ENCODE results near the gene UBA5. TPM values are rescaled to one million over a fixed set of nuclear protein-coding genes. Genes with fewer than 3 reads are reported as not detected.
A peak's percentile ranks its signal among the peaks of the same experiment; 100 is the strongest.

The UBA5 gene
- total and polyA plus RNA-seq, 2 of the 13 experiments (the other 11 are each of a cell fraction or from before 2014, with no cell fraction given), result 30.2 to 46.8 TPM

GRCh38 chr3:132659365-132660051 is 621 bp upstream of the UBA5 start, which contains the start of gene ACAD11 (continued):
- TF ChIP-seq ZXDC (CRISPR knock-in tag; IDR thresholded peaks at IDR 0.05), result no peak
- TF ChIP-seq ZNF230 (CRISPR knock-in tag; IDR thresholded peaks at IDR 0.05), result no peak
- TF ChIP-seq ZBTB34 (CRISPR knock-in tag; IDR thresholded peaks at IDR 0.05), result no peak
- TF ChIP-seq ZNF383 (CRISPR knock-in tag; IDR thresholded peaks at IDR 0.05; ENCODE audit: borderline replicate concordance), result 0 out of 2 replicates have a peak, but pooled peaks have one; percentile 32
- no peak for TF ChIP-seq LCORL (IDR thresholded peaks at IDR 0.05)
- peak; percentile 35 for TF ChIP-seq LCORL (CRISPR knock-in tag; IDR thresholded peaks at IDR 0.05)
- 0 out of 2 replicates have a peak, but pooled peaks have one; percentile 38 for TF ChIP-seq ZNF503 (CRISPR knock-in tag; IDR thresholded peaks at IDR 0.05)
- no peak for TF ChIP-seq RBAK (CRISPR knock-in tag; IDR thresholded peaks at IDR 0.05)
- TF ChIP-seq ZBTB43 (CRISPR knock-in tag; conservative IDR thresholded peaks at IDR 0.05), result no peak; the same call in 1 of the 2 replicates
- TF ChIP-seq HOXA5 (CRISPR knock-in tag; IDR thresholded peaks at IDR 0.05), result no peak; the same call in 1 of the 2 replicates
- TF ChIP-seq ZNF441 (CRISPR knock-in tag; IDR thresholded peaks at IDR 0.05; ENCODE audit: borderline replicate concordance), result 0 out of 2 replicates have a peak, but pooled peaks have one; percentile 33
- 0 out of 2 replicates have a peak, but pooled peaks have one; percentile 7 for TF ChIP-seq ARID5B (CRISPR knock-in tag; IDR thresholded peaks at IDR 0.05)
- TF ChIP-seq SRSF1 (optimal IDR thresholded peaks at IDR 0.05; ENCODE audit: low read depth, low read length), result peak; percentile 3
- TF ChIP-seq MTERF4 (CRISPR knock-in tag; IDR thresholded peaks at IDR 0.05), result 0 out of 2 replicates have a peak, but pooled peaks have one; percentile 32
- no peak for TF ChIP-seq PHB2 (IDR thresholded peaks at IDR 0.05; ENCODE audit: partially characterized antibody)
- no peak for TF ChIP-seq ZNF672 (CRISPR knock-in tag; IDR thresholded peaks at IDR 0.05)

Measured in HepG2 (cell line).